Measurements from ENCODE around the gene MAS1L.

The MAS1L gene

DNA sequence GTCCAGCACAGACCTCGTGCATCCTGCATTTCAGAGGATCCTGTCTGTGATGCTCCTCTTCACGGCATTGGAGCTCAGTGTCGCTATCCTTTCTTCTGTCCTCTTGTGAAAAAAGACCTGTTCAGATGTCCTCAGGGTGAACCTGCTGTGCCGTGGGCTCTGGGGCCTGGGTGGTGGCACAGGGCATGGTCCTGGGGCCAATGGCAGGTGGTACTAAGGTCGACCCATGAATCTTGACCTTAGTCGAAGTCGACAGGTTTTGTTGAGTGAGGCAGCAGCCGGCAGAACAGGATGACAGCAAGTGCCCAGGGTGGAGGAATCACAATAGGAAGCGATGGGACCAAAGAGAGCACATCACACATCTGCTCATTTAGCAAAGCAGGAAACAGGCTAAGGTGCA lies 22.0 kb upstream of the MAS1L start:
- no peak for DNase-seq

DNA sequence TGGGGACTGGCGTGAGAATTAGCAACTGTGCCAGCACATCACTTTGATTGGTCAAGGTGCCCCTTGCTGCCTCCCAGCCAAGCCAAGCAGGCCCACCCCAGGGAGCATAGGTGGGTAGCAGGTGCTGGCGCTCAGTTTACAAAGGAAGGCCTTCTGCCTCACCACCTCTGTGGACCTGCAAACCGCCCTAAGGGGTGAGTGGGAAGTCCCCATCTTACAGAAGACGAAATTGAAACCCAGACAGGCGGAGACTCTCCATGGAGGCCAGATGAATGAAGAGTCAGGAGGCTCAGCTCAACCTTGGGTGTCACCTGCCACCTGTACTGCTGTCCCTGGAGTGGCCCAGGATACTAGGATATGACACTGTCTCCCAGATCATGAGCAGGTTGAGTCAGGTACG lies 21.5 kb upstream of the MAS1L start:
- DNase-seq = no peak

- no peak for DNase-seq
Observed at GRCh38 chr6:29507319-29507718, 19.6 kb upstream of the MAS1L start.

DNA sequence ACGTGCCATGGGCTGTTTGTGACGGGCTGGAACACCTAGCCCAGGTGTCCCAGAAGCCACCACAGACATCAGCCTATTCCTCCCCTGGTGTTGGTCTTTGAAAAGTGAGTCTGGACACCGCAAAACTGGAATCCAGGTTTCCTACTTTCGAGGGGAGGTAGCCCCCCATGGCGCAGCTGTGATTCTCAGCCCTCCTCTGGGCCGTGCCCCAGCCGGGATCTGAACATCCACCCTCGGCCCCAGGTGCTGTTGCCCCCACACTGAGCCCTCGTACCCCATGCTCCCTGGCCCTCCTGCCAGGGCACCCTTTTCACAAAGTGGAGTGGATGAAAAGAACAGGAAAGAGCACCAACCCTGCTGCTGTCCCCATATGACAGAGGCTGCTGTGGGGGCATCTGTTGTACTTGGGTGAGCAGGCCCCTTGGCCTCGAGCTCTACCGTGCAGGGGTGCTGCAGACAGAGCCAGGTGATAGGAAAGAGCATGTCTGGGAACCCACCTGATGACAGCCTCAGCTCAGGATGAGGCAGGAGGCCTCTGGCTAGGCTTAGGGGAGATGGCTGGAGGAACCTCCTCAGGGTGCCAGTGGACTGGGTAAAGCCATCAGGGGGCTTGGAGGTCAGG lies 18.8 kb upstream of the MAS1L start:
- DNase-seq = no peak

- no peak for DNase-seq
Observed at GRCh38 chr6:29505808-29506207, 18.1 kb upstream of the MAS1L start.

DNA sequence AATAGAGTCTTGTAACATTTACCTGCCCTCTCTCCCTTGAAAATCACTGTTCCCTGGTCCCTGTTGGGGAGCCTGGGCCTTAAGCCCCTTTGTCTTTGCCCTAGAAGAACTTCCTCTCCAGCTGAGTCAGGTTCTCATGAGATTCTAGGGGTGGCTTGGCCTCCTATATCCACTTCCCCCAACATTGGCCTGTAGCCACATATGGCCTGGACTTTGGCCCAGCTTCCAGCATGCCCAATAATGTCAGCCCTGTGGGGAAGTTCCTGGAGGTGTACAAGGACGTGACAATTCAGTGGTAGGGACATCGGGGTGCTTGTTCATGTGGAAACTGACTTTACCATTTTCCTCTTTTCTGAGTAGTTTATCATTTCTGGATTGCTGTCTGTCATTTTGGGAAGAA lies 17.2 kb upstream of the MAS1L start:
- DNase-seq = no peak

DNA sequence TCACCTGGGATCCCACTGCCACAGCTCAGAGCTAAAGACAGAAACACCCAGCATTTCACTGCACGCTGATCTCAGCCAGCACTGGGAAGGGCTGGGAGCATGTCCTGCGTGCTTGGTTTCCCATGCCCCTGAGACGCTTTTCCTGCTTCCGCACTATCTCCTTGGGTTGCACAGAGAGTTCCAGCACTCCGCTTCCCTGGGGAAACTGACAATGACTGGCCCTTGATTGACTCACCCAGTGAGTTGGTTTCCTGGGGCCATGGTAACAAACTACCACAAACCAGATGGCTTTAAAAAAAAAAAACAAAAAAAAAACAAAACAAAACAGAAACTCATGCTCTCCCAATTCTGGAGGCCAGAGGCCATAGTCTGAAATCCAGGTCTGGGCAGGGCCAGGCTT lies 14.8 kb upstream of the MAS1L start:
- DNase-seq = no peak

GRCh38 chr6:29502181-29502580 lies 14.4 kb upstream of the MAS1L start:
- DNase-seq = no peak

GRCh38 chr6:29501106-29501505 lies 13.3 kb upstream of the MAS1L start:
- DNase-seq = no peak

- DNase-seq = no peak
Observed at GRCh38 chr6:29500594-29500993, 12.8 kb upstream of the MAS1L start.

DNA sequence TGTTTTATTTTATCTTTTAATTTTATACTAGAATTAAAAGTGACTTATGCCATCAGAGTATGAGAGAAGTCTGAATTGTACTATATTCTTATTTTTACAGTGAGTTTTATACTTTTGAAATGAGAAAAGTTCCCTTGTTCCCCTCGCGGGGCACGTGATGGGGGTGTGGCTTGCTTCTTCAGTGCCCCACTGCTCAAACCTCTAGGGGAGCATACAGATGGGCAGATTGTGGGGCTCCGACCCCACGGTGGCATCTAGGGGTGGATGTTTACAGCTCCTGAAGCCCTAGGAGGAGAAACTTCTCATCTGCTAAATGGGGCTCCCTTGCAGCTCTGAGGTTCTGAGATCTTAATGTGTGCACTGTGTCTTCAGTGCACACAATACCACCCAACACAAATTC lies 11.9 kb upstream of the MAS1L start:
- DNase-seq = no peak

DNA sequence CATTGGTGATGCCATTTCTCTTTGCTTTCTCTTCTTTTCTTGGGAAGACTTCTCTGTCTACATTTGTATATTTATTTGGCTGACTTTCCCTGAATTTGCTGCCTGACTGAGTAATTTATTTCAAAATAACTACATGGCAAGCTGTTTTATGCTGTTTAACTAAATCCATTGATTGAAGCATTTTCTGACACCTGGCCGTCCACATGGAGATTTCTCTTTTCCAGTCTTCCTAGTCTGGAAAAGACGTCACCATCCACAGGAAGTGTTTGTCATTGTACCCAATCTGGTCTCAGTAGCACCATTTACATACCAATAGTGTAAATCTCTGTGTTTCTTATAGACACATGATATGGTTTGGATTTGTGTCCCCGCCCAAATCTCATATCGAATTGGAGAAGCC lies 9.2 kb upstream of the MAS1L start:
- no peak for DNase-seq

- no peak for DNase-seq
Observed at GRCh38 chr6:29495571-29495970, 7.8 kb upstream of the MAS1L start.

- no peak for DNase-seq
Observed at GRCh38 chr6:29494131-29494530, 6.4 kb upstream of the MAS1L start.

DNA sequence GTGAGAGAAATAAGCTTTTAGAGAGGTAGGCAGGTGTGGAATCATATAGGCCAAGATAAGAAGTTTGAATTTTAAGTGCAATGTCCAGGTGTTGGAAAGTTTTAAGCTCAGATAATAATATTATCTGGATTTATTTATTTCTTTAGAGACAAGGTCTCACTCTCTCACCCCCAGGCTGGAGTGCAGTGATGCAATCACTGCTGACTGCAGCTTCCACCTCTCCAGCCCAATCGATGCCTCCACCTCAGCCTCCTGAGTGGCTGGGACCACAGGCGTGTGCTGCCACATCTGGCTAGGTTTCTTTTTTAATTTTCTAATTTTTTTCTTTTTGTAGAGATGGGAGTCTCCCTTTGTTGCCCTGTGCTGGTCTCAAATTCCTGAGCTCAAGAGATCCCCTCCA lies 5.5 kb upstream of the MAS1L start:
- no peak for DNase-seq

DNA sequence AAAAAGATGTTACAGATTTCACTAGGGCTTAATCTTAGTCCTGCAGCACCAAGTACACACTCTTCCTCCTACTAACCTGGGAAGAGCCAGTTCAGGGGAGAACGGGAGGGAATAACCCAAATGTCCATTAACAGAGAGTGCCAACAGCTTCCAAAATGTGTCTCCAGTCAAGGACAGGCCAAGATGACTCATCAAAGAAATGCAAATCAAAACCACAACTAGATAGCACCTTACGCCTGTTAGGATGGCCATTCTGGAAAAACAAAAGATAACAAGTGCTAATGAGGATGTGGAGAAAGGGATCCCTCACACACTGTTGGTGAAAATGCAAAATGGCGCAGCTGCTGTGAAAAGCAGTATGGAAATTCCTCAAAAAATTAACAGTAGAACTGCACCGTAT lies 3.8 kb upstream of the MAS1L start:
- DNase-seq = no peak

- DNase-seq = no peak
Observed at GRCh38 chr6:29490552-29490951, 2.8 kb upstream of the MAS1L start.

GRCh38 chr6:29490055-29490454 lies 2.3 kb upstream of the MAS1L start:
- DNase-seq = no peak

DNA sequence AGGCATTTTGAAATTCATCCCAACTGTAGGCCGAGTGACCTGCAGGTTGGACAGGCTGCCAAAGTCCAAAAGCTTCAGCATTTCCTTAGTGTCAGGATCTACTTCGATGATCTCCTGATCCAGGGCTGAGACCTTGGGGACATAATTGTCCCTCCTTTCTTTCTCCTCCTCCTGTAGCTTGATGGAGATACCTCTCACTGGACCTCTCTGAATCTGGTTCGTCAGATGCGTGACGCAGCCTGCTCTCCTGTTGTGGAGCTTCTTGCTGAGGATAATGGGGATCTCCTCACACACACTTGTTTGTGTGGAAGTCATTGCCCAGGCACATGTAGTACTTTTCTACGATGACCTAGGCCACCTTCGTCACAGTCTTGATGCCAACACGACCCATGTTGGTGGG lies 1.5 kb upstream of the MAS1L start:
- DNase-seq = no peak

DNA sequence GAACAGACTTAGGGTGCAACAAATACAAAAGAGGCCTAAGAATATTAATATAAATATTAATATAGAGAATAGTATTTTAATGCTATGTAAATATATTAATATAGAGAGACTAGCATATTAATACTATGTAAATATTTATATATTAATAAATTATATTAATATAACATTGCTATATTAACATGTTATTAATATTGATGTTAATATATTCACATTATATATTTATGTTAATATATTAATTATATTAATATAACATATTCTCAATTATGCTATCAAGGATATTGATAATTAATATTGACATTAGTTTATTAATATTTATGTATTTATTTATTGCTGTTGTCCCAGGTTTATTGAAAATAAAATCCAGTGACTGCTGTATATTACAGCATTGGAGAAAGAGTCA lies 1.1 kb upstream of the MAS1L start:
- no peak for DNase-seq

- no peak for DNase-seq
Observed at GRCh38 chr6:29487131-29487530, 625 bp downstream of the MAS1L start.

DNA sequence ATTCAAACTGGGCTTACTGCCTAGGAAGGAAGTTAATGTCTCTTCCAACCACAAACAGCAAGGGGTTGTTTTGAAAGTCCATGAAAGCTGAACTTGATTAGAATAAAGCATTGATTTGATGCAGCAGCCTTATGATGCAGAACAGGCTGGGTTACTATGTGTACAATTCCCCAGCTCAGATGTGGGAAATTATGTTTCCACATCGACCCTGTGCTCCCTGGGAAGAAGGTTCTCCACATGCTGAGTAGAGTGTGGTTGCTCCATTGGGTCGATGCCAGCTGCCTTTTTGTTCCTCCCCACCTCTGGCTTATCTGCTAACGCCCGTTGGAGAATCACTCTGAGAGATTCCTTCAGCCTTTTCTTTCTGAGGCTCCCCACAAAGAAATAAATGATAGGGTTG lies 1.2 kb downstream of the MAS1L start:
- no peak for DNase-seq

DNA sequence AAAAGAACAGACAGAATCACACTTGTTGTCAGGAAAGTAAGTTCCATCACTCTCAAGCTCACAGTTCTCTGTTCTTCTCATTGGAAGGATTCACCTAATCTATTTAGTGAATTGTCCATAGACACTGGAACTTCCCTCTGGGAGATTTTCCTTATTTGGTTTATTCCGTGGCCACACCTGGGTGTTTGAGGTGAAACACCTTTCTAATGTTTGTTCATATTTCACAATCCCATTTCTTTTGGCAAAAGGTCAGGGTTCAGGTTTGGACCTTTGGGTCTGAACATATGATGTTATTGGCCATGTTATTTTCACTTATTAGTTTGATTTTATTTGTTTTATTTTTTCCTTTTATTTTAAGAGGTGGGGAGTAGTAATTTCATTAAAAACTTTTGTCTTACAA lies 4.0 kb downstream of the MAS1L start:
- no peak for DNase-seq

- no peak for DNase-seq
Observed at GRCh38 chr6:29483186-29483585, 4.6 kb downstream of the MAS1L start.

- no peak for DNase-seq
Observed at GRCh38 chr6:29479560-29479959, 8.2 kb downstream of the MAS1L start.

DNA sequence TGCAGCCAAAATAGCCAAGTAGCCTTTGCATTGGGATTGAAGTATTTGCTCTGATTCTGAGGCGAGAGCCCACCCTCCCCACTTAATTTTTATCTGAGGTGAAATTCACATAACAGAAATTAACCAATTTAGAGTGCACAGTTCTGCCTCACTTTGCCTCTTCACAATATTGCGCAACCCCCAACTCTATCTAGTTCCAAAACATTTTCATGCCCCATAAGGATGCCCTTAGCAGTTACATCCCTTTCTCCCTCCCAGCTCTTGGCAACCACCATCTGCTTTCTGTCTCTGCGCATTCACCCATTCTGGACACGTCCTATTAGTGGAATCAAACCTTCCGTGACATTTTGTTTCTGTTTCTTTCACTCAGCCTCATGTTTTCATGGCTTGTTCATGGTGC lies 9.0 kb downstream of the MAS1L start:
- no peak for DNase-seq

All from effector CD8-positive, alpha-beta T cell (primary cell).